Peyer's patch (tissue), 4 donors: ENCODE data around the gene EMP1. TPM values are rescaled to one million over a fixed set of nuclear protein-coding genes. Genes with fewer than 3 reads are reported as not detected.

ENCODE experiments used
- DNase-seq, 3 donors: peaks; one replicate each; pipeline ENCODE4 v3.0.0-alpha.2; 2017 to 2019
- H3K27ac ChIP-seq, 4 donors: fragments of 200-600 bp; sonication (generic); one replicate each; pipeline ENCODE4 v1.5.1; 2016 to 2019
- H3K27me3 ChIP-seq, 2 donors: fragments of 200-600 bp; sonication (generic); one replicate each; pipeline ENCODE4 v1.5.1; 2019
- H3K36me3 ChIP-seq, 3 donors: fragments of 200-600 bp; sonication (generic); one replicate each; pipeline ENCODE4 v1.5.1; 2016 to 2019
- H3K4me1 ChIP-seq, 4 donors: fragments of 200-600 bp; sonication (generic); one replicate each; pipeline ENCODE4 v1.5.1; 2016 to 2019
- H3K4me3 ChIP-seq, 4 donors: fragments of 200-600 bp; sonication (generic); 1 replicate in 3 of 4; 2 replicates in 1 of 4; pipeline ENCODE4 v1.5.1; 2016 to 2019; ENCODE audit warnings: mild to moderate bottlenecking in 1 of 4
- H3K9me3 ChIP-seq, 4 donors: fragments of 200-600 bp; sonication (generic); one replicate each; pipeline ENCODE4 v1.5.1; 2016 to 2019; ENCODE audit warnings: mild to moderate bottlenecking in 1 of 4
- POLR2A ChIP-seq, 2 donors: fragments of 450-650 bp; IDR thresholded peaks; one replicate each; pipeline ENCODE4 v1.5.1; 2017; ENCODE audit warnings: antibody characterized with exemption in 2 of 2, mild to moderate bottlenecking in 2 of 2, moderate library complexity in 2 of 2
- total RNA-seq, 4 donors: library from RNA; depleted of rRNA; stranded (reverse); fragments of >200 nt; gene quantifications; one replicate each; pipeline ENCODE4 v1.1.0, GENCODE V29; 2016
- TF ChIP-seq, protein P1 (sequence below), 6 experiments: fragments of 450-650 bp in 4 of 6; fragments of 200-600 bp in 2 of 6; sonication (generic) in 1 of 6; IDR thresholded peaks; one replicate each; pipeline ENCODE4 v1.5.1; 2017 to 2019; ENCODE audit warnings: antibody characterized with exemption in 6 of 6, mild to moderate bottlenecking in 3 of 6, moderate library complexity in 1 of 6

Gene EMP1
- total RNA-seq, 4 donors from 2014 or later = 37.1 to 110 (median 87.3) TPM

DNA sequence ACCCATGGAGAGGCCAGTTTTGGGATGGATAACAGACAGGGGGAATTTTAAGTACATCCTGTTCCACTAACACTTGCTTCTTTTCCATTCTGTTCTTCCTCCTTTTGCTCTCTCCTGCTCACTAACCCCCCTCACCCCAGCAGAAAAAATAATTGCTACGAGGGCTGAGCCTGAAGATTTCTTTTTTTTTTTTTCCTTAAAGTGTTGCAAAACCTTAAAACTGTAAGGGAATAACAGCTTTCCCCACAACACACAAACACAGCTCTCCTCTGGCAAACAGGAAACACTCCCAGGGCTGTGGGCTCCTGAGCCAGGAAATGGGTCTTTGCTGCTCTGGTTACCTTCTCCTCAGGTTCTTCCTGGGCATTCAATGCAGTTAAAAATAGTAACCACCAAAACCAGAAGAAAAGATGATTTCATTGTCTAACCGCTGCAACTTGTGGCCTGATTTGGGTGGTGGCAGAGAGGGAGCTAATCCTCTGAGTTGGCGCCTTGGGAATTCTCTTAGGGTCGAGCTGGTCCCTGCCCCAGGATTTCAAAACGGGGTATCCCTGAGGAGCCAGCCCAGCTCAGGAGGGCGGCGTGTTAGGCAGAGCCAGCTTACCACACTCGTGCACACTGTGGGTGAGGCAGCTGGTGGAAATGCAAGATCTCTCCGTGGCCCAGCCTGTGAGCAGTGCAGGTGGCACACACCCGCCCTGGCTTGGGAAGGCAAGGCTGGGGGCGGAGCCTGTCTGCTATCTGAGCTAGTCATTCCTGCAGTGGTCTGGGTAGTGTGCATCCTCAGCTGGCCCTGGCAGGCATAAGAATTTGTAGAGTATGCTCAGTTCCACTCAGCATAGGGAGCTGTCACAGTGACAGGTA, 17.1 kb upstream of the EMP1 start:
- Histone ChIP-seq H3K36me3 (no peaks in the 10 kb centered on the region), H3K4me3 (peak overlapping the region in 1 of 4 donors; percentile 27), H3K9me3 (no peaks in the 10 kb centered on the region), H3K27me3 (no peaks in the 10 kb centered on the region), H3K27ac (peak overlapping the region in 3 of 4 donors; percentile 29 to 56 (median 36)), H3K4me1 (peaks cover 3 to 11% (median 5%) of the 10 kb centered on the region in 4 donors)
- TF ChIP-seq, protein P1, sequence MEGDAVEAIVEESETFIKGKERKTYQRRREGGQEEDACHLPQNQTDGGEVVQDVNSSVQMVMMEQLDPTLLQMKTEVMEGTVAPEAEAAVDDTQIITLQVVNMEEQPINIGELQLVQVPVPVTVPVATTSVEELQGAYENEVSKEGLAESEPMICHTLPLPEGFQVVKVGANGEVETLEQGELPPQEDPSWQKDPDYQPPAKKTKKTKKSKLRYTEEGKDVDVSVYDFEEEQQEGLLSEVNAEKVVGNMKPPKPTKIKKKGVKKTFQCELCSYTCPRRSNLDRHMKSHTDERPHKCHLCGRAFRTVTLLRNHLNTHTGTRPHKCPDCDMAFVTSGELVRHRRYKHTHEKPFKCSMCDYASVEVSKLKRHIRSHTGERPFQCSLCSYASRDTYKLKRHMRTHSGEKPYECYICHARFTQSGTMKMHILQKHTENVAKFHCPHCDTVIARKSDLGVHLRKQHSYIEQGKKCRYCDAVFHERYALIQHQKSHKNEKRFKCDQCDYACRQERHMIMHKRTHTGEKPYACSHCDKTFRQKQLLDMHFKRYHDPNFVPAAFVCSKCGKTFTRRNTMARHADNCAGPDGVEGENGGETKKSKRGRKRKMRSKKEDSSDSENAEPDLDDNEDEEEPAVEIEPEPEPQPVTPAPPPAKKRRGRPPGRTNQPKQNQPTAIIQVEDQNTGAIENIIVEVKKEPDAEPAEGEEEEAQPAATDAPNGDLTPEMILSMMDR (IDR thresholded peaks at IDR 0.05) = no peak
- TF ChIP-seq POLR2A (IDR thresholded peaks at IDR 0.05) = no peak
- DNase-seq = peak; percentile 41 to 84 (median 83)

DNA sequence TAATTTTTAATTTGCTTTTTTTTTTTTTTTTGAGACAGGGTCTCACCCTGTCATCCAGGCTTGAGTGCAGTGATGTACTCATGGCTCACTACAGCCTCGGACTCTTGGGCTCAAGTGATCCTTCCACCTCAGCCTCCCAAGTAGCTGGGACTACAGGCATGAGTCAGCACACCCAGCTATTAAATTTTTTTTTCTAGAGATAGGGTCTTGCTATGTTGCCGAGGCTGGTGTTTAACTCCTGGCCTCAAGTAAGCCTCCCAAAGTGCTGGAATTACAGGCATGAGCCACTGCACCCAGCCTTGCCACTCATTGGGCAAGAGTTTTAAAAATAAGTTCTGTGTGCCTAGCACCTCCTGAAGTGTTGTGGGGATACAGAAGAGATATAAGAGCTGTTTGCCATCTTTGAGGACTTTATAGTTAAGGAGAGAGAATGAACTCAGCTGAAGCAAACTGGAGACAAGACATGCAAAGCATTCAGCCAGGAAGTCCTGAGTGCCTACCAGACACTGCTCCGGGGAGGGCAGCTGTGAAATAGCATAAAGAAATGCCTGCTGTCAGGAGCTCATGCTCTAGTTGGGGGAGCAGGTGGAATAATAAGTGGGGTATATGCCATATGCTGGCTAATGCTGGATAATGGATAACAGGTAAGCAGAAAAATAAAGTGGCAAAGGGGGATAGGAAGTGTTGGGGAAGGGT, 15.0 kb upstream of the EMP1 start:
- no peak for DNase-seq
- Histone ChIP-seq H3K9me3 (no peaks in the 10 kb centered on the region), H3K4me3 (no peak overlapping the region), H3K27ac (no peak overlapping the region), H3K36me3 (no peaks in the 10 kb centered on the region), H3K4me1 (peaks cover 3 to 11% (median 5%) of the 10 kb centered on the region in 4 donors), H3K27me3 (no peaks in the 10 kb centered on the region)
- TF ChIP-seq, protein P1 (IDR thresholded peaks at IDR 0.05) = no peak
- no peak for TF ChIP-seq POLR2A (IDR thresholded peaks at IDR 0.05)

DNA sequence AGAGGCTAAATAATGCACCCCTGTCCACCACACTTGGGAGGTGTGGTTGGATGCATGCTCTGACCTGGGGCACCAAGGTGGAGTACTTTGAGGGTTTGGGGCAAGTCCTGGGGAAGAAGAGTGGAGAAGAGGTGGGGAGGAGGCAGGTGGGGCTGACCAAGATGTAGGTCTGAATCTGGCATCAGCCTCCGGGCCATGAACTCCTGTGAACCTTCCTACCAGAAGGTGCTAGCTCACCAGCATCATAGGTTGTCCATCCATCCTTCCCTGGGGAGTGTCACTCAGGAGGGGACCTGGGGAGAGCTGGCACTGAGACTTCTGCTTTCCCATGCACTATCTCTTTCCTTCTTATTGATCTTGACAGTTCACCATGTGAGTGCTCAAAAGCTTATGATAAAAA, 13.6 kb upstream of the EMP1 start:
- Histone ChIP-seq H3K9me3 (no peaks in the 10 kb centered on the region), H3K27me3 (no peaks in the 10 kb centered on the region), H3K27ac (no peak overlapping the region), H3K4me3 (no peak overlapping the region), H3K4me1 (peaks cover 3 to 11% (median 5%) of the 10 kb centered on the region in 4 donors), H3K36me3 (no peaks in the 10 kb centered on the region)
- TF ChIP-seq POLR2A (IDR thresholded peaks at IDR 0.05) = no peak
- TF ChIP-seq, protein P1 (IDR thresholded peaks at IDR 0.05) = no peak
- DNase-seq = no peak

DNA sequence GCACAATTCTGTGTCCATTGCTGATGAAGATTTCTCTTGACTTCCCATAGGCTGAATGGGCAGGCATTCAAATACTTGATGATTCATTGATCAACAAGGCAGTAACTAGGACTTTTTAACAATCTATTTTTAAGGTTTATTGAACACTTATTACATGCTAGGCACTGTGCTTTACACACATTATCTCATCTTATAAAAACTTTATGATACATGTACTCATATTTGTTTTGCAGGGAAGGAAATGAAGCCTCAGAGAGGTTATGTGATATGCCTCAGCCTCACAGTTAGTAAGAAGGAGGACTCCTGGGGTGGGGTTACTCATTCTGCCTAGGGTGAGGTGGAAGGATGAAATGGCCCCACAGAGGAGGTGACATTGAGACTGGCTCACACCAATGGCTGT, 12.9 kb upstream of the EMP1 start:
- TF ChIP-seq POLR2A (IDR thresholded peaks at IDR 0.05) = no peak
- TF ChIP-seq, protein P1 (IDR thresholded peaks at IDR 0.05) = no peak
- H3K27ac ChIP-seq = no peak overlapping the region
- H3K27me3 ChIP-seq = no peaks in the 10 kb centered on the region
- no peak for DNase-seq
- no peaks in the 10 kb centered on the region for H3K9me3 ChIP-seq
- no peaks in the 10 kb centered on the region for H3K36me3 ChIP-seq
- H3K4me3 ChIP-seq = no peak overlapping the region
- H3K4me1 ChIP-seq = peaks cover 3 to 11% (median 5%) of the 10 kb centered on the region in 4 donors

DNA sequence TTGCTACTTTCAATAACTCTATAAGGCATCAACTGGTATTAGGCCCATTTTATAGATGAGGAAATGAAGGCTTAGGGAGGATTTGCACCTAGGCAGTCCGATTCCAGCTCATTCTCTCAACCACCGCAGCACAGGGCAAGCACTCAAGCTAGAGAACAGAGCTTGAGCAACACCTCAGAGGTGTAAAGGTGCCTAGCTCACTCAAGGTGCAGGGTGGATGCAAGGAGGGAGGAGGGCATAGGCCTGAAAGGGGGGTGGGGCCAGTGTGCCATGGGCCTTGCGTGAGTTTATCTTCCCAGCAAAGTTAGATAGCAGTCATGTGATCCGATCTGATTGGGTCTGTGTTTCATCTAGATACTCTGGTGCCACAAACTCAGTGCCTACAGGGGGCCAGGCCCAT, 10.2 kb upstream of the EMP1 start:
- Histone ChIP-seq H3K4me1 (no peaks in the 10 kb centered on the region), H3K27me3 (no peaks in the 10 kb centered on the region), H3K9me3 (no peaks in the 10 kb centered on the region), H3K36me3 (no peaks in the 10 kb centered on the region), H3K27ac (no peak overlapping the region), H3K4me3 (no peak overlapping the region)
- no peak for TF ChIP-seq POLR2A (IDR thresholded peaks at IDR 0.05)
- TF ChIP-seq, protein P1 (IDR thresholded peaks at IDR 0.05) = no peak
- no peak for DNase-seq
